NCI-H526 treated with DMSO at 0.1 percent for 48 hours (cell line): ENCODE measurements around the gene ALDH1L2.

Source experiments
- DNase-seq: peaks from one replicate; lab custom pipeline; 2025; lab: John Stamatoyannopoulos, UW

Gene ALDH1L2

GRCh38 chr12:105083551-105084105, 630 bp downstream of the ALDH1L2 start:
- no peak for DNase-seq

DNA sequence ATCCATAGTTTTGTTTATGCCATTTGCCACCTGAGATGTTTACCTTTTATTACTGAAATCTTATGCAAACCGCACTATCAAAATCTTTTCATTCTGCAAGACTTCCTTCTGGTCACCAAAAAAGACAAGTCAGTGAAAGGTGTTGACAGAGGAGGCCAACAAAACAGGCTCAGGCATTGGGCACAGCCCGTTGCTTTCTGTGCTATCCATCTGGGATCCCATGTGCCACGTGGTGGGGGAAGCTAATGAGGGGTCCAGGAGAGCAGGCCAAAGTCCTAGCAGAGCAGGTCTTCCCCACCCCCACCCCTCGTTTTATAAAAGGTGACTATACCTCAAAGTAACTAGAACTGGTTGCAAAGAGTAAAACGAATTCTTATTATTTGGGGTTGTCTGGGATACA, 1.2 kb downstream of the ALDH1L2 start:
- no peak for DNase-seq

DNA sequence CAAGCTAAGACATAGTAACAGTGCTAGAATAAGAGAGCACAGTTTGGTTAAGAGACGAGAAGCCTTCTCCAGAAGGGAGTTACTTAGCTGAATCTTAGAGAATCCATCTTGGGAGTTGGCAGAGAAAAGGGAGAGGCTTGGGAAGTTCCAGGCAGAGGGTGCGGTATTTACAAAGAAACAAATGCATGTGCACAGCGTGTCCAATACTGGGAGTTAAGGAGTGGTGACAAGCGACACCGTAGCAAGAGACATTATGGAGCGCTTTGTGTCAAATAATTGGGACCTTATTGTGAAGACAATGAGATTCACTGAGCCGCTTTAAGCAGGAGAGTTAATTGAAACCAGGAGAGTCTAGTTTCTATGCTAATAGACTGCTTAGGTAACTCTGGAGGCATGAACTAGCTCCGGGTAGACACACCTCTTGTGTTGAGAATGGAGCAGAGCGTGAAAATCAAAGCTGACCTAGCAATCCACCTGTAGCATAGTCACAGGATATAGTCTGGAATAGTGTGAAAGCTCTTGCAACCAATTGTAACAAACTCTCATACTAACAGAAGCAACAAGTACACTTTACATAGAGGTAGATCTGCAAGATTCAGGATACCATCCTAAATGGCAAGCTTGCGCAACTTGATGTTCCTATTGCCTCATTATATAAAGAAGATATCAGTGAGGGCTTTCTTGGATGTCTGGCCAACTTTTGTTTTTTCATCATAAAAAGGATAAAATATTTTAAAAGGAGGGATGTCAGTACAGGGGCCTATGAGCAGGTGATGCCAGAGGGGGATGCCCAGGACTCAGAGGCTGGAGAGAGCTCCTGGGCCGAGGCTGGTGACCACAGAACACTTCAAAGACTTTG, 5.3 kb downstream of the ALDH1L2 start:
- DNase-seq, result no peak

DNA sequence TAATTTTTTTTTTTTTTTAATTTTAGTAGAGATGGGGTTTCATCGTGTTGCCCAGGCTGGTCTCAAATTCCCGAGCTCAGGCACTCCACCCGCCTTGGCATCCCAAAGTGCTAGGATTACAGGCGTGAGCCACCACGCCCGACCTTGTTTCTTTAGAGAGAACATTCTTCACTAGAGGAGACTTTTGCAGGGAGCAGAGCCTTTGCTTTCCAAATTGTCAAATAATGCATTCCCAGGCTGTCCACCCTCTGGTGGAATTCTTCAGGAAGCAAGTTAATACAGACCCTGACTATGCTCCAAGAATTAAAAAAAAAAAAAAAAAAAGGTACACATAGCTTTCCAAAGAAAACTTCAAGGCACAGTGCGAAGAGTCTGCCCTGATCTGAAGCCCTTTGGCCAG, 6.8 kb downstream of the ALDH1L2 start:
- no peak for DNase-seq

GRCh38 chr12:105076913-105077312, 7.3 kb downstream of the ALDH1L2 start:
- DNase-seq, result no peak

- DNase-seq, result no peak
Observed at GRCh38 chr12:105076098-105076497, 8.2 kb downstream of the ALDH1L2 start.

DNA sequence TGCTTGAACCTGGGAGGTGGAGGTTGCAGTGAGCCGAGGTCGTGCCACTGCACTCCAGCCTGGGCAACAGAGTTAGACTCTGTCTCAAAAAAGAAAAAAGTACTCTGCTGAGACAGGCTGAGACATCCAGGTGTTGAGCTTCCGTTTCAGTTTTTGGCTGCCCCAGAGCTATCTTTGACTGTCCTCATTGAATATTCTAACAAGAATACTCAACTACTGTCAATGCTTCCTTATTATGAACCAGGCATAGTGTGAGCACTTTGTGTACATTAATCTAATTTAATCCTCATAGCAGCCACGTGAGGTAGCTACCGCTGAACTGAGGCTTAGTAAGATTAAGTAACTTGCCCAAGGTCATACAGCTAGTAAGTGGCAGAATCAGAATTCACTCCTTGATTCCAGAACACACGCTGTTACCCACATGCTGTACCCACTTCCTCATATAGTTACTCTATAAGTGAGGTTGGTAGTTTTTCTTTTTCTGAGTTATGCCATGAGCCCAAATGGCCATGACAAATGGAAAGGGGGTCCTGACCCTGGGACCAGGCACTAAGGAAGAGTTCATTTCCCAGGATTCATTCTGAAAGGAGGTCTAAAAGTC, 11.3 kb downstream of the ALDH1L2 start:
- no peak for DNase-seq

DNA sequence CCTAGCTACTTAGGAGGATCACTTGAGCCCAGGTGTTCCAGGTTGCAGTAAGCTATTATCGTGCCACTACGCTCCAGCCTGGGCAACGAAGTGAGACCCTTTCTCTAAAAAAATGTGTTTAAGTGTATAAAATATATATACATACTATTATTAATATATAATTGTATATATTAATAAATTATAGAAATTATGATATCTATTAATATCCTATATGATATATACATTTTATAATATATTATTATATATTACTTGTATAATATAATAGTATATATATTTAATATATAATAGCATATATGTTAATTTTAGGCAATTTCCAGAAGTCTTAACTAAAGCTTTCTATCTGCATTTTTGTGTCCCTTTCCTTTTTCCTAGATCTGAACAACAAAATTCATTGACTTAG, 12.3 kb downstream of the ALDH1L2 start:
- no peak for DNase-seq

GRCh38 chr12:105069936-105070702, 14.1 kb downstream of the ALDH1L2 start:
- DNase-seq, result no peak

- no peak for DNase-seq
Observed at GRCh38 chr12:105067511-105068031, 16.7 kb downstream of the ALDH1L2 start.

GRCh38 chr12:105064564-105065178, 19.6 kb downstream of the ALDH1L2 start:
- DNase-seq, result no peak

DNA sequence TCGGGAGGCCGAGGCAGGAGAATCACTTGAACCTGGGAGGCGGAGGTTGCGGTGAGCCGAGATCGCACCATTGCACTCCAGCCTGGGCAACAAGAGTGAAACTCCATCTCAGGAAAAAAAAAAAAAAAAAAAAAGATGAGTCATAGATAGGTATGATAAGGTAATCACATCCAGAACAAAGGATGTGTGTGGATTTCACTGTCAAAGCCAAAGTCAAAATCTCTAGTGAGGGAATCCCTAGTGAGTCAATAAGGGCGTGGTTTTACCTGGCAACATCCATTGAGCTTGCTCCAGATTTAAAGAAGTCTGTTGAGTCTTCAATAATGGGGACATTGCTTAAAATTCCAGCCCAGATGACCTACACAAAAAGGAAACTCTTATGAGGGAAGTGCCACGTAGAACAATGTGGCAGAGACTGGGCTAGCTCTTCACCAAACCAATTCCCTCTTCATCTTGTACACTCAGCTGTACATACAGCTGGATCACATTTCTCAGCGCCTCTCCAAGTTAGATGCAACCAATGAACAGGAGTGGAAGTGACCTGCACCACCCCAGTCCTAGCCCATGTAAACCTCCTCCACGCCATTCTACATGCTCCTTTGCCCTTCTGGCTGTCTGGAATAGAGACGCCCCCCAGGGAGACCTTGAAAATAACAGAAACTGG, 23.4 kb downstream of the ALDH1L2 start:
- no peak for DNase-seq

- DNase-seq, result no peak
Observed at GRCh38 chr12:105057174-105057573, 27.1 kb downstream of the ALDH1L2 start.

DNA sequence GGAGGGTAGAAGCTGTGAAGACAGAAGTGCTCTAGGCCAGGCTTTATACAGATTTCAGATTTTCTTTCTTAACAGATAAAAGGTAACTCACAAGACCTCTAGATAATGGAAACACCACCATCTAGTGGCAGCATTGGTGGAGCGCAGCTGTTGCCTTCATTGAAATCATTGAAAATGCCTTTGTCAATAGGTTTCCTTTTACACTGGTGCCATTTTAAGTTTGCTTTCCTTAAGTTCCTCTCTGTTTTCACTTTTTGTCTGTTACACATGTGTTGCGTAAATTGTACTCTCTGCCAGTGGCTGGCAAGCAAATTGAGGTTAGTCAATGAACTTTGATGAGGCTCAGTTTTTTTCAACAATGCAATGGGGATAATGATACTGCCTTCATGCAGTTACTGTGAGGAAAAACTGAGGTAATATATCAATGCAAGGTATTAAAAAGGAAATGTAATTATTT, 31.1 kb downstream of the ALDH1L2 start:
- DNase-seq, result peak; percentile 49

GRCh38 chr12:105051981-105052380, 32.3 kb downstream of the ALDH1L2 start:
- no peak for DNase-seq

DNA sequence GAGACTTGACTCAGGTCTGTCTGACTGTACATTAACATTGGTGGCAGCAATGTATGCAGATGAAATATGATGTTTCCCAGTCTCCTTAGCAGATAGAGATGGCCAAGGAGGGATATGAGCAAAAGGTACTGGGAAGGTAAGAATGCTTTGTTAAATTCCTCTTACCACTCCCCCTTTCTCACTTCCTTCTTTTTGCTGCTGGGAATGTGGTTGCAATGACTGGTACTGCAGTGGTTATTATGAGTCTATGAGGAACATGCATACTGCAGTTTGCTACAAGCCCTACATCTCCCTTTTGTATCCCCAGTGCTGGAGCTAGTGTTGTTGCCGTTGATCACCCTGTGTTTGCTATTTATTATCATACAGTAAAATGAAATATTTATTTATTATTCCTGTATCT, 35.9 kb downstream of the ALDH1L2 start:
- no peak for DNase-seq

GRCh38 chr12:105047308-105047707, 37.0 kb downstream of the ALDH1L2 start:
- DNase-seq, result no peak

DNA sequence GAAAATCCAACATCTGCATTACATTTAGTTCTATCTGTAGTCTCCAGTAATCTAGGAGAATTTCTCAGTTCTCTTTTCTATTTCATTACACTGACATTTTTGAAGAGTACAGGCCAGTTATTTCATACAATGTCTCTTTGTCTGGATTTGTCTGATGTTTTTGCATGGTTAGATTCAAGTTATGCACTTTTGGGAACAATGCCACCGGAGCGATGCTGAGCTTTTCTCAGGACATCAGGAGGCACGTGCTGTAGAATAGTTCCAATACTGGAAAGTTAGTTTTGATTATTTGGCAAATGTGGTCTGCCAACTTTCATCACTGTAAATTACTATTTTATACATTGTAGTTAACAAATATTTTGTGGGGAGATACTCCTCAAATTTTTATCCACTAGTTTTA, 43.1 kb downstream of the ALDH1L2 start:
- no peak for DNase-seq

DNA sequence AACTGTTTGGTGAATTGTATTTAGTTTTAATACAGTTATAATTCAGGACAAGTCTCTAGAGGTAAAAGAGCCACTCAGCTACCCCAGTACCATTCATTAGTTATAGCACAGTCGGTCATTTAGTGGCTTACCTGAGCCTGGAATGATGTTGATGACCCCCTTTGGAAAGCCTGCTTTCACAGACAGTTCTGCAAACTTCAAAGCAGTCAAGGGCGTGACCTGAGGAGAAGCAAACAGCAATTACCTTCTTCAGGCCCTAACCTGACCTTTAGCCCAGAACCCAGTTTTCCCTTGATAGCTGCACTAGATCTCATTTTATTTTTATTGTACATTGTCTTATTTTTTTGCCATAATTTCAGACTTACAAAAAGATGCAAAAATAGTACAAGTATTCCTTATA, 43.8 kb downstream of the ALDH1L2 start:
- DNase-seq, result no peak

DNA sequence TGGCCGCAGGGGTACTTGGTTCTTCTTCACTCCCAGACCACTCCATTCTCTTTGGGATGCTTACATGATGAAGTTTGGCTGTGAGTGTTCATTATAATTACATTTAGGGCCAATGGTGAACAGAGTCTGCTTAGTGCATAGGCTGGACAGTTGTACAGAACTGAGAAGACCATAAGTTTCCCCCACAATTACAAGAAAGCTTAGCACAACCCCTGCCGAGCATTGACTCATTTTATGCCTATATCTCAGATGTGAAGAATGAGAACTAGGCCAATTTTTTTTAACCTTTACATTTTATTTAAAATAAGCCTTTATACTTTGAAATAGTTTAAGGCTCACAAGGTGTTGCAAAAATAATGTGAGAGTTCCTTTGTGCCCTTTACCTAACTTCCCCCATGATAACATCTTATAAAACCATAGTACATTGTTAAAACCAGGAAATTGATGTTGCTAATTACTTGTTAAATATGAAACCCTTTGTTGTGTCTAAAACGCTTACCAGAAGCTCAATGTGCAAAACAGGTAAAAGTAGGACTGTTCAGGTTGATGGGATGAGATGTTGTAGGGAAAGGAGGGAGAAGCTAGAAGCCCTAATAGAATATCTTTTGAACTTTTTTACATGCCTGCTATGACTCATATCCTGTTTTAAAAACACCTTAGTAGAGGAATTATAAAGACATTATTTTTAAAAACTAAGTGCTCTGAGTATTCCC, 47.2 kb downstream of the ALDH1L2 start:
- DNase-seq, result no peak

DNA sequence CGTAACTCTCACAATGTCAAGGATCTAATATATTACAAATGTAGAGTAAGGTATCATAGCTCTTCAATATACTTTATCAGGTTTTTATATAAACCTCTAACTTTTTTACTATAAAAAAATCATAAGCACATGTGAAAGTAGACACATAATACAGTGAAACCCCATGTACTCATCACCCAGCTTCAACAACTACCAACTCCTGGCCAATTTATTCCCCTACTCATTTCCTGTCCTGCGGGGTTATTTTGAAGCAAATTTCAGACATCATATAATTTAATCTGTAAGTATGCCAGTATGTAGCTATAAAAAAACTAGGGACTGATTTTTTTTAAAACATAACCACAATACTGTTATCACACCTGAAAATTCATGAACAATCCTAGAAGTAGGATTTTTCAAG, 50.4 kb downstream of the ALDH1L2 start:
- no peak for DNase-seq
